Kidney epithelial cell (primary cell): ENCODE results near the gene SPRR1B. TPM values are rescaled to one million over a fixed set of nuclear protein-coding genes. Genes with fewer than 3 reads are reported as not detected.

Source experiments
- DNase-seq: peaks from one replicate; pipeline ENCODE4 v3.0.0-alpha.2; 2010; ENCODE audit warnings: low read depth
- H3K27me3 ChIP-seq: 2 replicates; pipeline ENCODE4 v1.6.0; 2011; ENCODE audit warnings: low read length; ENCODE audit not compliant: control insufficient read depth, insufficient read depth
- H3K36me3 ChIP-seq: 2 replicates; pipeline ENCODE4 v1.5.1; 2011; ENCODE audit warnings: low read length; ENCODE audit not compliant: control insufficient read depth, insufficient read depth
- H3K4me3 ChIP-seq: 2 replicates; pipeline ENCODE4 v1.5.1; 2011; ENCODE audit warnings: low read depth, mild to moderate bottlenecking, control low read depth, low read length
- CTCF ChIP-seq: IDR thresholded peaks from 2 replicates; pipeline ENCODE4 v1.5.1; 2011; ENCODE audit warnings: mild to moderate bottlenecking, moderate library complexity, low read length, control low read depth, inconsistent platforms; ENCODE audit not compliant: insufficient read depth, poor library complexity, severe bottlenecking
- total RNA-seq: library from RNA; depleted of rRNA; stranded (reverse); fragments of >200 nt; gene quantifications from 2 replicates; pipeline ENCODE4 v1.2.3, GENCODE V29; 2015

The SPRR1B gene
- 0.63 TPM in 1 of 2 replicates, not detected in the other for total RNA-seq

GRCh38 chr1:153030895-153031294 lies at the start of gene SPRR1B:
SPRR1B (plus strand) TSS chr1:153031203; CDS start chr1:153032346, 1,143 bp downstream.
- H3K36me3 ChIP-seq, result no peaks in the 10 kb centered on the region
- H3K27me3 ChIP-seq, result no peaks in the 10 kb centered on the region
- no peak for DNase-seq
- TF ChIP-seq CTCF, result no peak
- no peak within 1 kb of the TSS for H3K4me3 ChIP-seq

- H3K36me3 ChIP-seq, result no peaks in the 10 kb centered on the region
- H3K27me3 ChIP-seq, result no peaks in the 10 kb centered on the region
- no peak for DNase-seq
- H3K4me3 ChIP-seq, result no peak overlapping the region
- TF ChIP-seq CTCF, result no peak
Measured at GRCh38 chr1:152982076-152982475, 48.9 kb upstream of the SPRR1B start.

- no peak for DNase-seq
- no peak for TF ChIP-seq CTCF
- no peak overlapping the region for H3K4me3 ChIP-seq
- no peaks in the 10 kb centered on the region for H3K27me3 ChIP-seq
- H3K36me3 ChIP-seq, result no peaks in the 10 kb centered on the region
Measured at GRCh38 chr1:152983234-152983633, 47.8 kb upstream of the SPRR1B start.

GRCh38 chr1:152983743-152984142 lies 47.3 kb upstream of the SPRR1B start, which contains the start of gene SPRR1A:
SPRR1A (plus strand) TSS chr1:152984081; CDS start chr1:152985231, 1,150 bp downstream.
- no peak for TF ChIP-seq CTCF
- no peaks in the 10 kb centered on the region for H3K27me3 ChIP-seq
- no peak within 1 kb of the TSS for H3K4me3 ChIP-seq
- no peaks in the 10 kb centered on the region for H3K36me3 ChIP-seq
- DNase-seq, result no peak

GRCh38 chr1:152986578-152986977 lies 44.4 kb upstream of the SPRR1B start:
- no peak overlapping the region for H3K4me3 ChIP-seq
- H3K36me3 ChIP-seq, result no peaks in the 10 kb centered on the region
- TF ChIP-seq CTCF, result no peak
- DNase-seq, result no peak
- no peaks in the 10 kb centered on the region for H3K27me3 ChIP-seq

GRCh38 chr1:152993186-152993585 lies 37.8 kb upstream of the SPRR1B start:
- no peak for TF ChIP-seq CTCF
- DNase-seq, result no peak
- H3K36me3 ChIP-seq, result no peaks in the 10 kb centered on the region
- no peak overlapping the region for H3K4me3 ChIP-seq
- H3K27me3 ChIP-seq, result no peaks in the 10 kb centered on the region
